GM13977 (cell line): ENCODE measurements around the gene TXNRD3.
"Not testable (repeated sequence)": the region's sequence is repeated elsewhere in the genome, so short reads cannot be mapped to it uniquely, and the experiment has no call there.

Source experiments
- DNase-seq: peaks from one replicate; pipeline ENCODE4 v3.0.0; 2012; ENCODE audit warnings: low spot score
- CTCF ChIP-seq: IDR thresholded peaks from 2 replicates; pipeline ENCODE4 v1.5.1; 2012; ENCODE audit warnings: mild to moderate bottlenecking, control low read depth; ENCODE audit not compliant: insufficient read depth; ENCODE audit errors: extremely low read depth, missing control alignments
- in situ Hi-C: fragments of 300-500 bp; cut with MboI; formaldehyde crosslinking; loops from one replicate; pipeline ENCODE4 v1.12.0; 2022; ENCODE audit warnings: low sequenced_read_pairs, low pct_unique_long_range_greater_than_20kb, mixed read lengths, inconsistent platforms; ENCODE audit not compliant: unreplicated experiment

TXNRD3 gene

DNA sequence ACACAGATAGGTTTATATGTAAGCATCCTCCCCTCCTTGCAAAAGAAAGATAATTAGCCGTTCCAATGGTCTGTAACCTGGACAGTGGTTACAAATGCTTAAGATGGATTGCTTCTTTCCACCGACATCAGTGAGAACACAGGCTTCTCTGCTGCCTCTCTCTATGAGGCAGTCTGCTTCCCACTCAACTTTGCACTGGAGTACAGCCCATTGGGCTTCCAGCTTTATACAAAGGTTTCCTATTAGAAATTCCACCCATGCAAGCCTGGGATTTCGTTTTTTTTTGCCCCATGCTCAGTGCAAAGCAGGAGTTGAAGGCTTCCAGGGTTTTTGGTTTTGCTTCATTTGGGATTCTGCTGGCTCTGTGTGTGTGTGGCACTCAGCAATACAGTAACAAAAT is 48.9 kb downstream of the TXNRD3 start:
- in situ Hi-C loops = no loop called here
- no peak for TF ChIP-seq CTCF
- DNase-seq = no peak

DNA sequence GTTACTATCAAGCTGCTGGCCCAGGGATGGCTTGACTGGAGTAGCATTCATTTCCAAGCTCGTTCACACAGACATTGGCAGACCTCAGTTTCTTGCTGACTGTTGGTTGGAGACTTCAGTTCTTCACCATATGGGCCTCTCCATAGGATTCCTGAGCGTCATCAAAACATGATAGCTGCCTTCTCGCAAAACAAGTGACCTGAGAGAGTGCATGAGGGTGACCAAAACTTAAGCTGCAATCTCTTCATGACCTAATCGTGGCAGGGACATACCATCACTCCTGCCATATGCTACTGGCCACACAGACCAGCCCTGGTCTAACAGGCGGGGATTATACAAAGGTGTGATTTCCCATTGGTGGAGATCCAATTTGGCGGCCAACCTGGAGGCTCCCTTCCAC is 50.2 kb downstream of the TXNRD3 start:
- DNase-seq = no peak
- no peak for TF ChIP-seq CTCF
- in situ Hi-C loops = no loop called here

GRCh38 chr3:126599101-126599500 is 55.8 kb downstream of the TXNRD3 start:
- in situ Hi-C loops = no loop called here

DNA sequence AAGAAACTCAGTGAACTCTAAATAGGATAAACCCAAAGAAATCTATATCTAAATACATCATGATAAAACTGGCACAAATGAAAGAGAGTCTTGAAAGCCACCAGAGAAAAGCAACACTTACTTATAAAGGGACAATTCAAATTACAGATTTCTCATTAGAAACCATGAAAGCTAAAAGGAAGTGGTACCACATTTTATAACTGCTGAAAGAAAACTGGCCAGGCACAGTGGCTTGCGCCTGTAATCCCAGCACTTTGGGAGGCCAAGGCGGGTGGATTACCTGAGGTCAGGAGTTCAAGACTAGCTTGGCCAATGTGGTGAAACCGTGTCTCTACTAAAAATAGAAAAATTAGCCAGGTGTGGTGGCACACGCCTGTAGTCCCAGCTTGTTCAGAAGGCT is 59.4 kb downstream of the TXNRD3 start:
- DNase-seq, in situ Hi-C loops: not testable (repeated sequence)

More at GRCh38 chr3:126599101-126599500, 55.8 kb downstream of the TXNRD3 start:
- DNase-seq = no peak
- no peak for TF ChIP-seq CTCF

GRCh38 chr3:126591515-126591914 is 63.4 kb downstream of the TXNRD3 start:
- DNase-seq, in situ Hi-C loops: not testable (repeated sequence)

- DNase-seq = no peak
- in situ Hi-C loops = no loop called here
- no peak for TF ChIP-seq CTCF
Observed at GRCh38 chr3:126582311-126582710, 72.6 kb downstream of the TXNRD3 start.

DNA sequence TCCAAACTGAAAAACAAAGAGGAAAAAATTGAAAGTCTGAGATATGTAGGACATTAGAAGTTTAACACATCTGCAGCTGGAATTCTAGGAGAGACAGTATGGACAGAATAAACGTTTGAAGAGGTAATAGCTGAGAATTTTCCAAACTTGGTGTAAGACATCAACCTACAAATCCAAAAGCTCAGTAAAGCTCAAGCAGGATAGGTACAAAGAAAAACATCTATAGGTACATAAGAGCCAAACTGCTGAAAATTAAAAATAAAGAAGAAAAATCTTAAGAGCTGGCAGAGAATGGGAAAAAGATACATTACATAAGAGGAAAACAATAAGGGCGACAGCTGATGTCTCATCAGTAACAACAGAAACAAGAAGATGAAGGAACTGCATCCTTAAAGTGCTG is 73.4 kb downstream of the TXNRD3 start:
- in situ Hi-C loops = no loop called here
- no peak for TF ChIP-seq CTCF

GRCh38 chr3:126580746-126581145 is 74.2 kb downstream of the TXNRD3 start:
- in situ Hi-C loops = no loop called here
- no peak for TF ChIP-seq CTCF
- DNase-seq = no peak

More for the DNA sequence above, 73.4 kb downstream of the TXNRD3 start:
- no peak for DNase-seq
